IPS DF 4.7 (cell line): Measurements from ENCODE around the gene PSMA2.
"Not testable (repeated sequence)": the region's sequence is repeated elsewhere in the genome, so short reads cannot be mapped to it uniquely, and the experiment has no call there.

ENCODE experiments used
- DNase-seq: peaks from one replicate; pipeline ENCODE4 v3.0.0-alpha.2; 2013; ENCODE audit warnings: low spot score; ENCODE audit errors: extremely low read depth

The PSMA2 gene

DNA sequence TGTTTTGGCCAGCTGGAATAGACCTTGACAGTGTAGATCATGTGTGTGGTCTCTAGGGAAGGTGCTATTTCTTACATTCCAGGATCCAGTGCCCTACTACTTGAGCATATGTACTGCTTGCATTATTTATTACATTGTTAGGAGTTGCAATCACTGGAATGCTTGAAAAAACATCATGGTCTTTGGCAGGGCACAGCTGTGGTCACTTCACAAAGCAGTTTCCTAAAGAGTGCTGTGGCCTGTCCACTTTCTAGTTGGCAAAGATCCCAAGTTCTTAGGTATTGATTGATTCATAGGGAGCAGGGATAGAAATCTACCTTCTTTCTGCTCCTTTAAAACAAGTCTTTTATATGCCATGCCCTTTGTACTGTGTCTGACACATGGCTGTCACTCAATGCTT is 24.7 kb downstream of the PSMA2 start:
- no peak for DNase-seq

DNA sequence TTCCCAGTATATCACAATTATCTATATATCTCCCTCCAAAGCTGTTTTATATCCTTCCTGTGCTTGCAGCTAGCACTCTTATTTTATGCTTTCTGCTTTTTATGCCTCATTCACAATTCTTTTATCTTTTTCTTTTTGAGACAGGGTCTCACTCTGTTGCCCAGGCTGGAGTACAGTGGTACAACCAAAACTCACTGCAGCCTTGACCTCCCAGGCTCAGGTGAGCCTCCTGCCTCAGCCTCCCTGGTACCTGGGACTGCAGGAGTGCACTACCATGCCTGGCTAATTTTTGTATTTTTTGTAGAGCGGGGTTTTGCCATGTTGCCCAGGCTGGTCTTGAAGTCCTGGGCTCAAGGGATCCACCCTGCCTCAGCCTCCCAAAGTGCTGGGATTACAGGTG is 25.8 kb downstream of the PSMA2 start:
- DNase-seq, result no peak

DNA sequence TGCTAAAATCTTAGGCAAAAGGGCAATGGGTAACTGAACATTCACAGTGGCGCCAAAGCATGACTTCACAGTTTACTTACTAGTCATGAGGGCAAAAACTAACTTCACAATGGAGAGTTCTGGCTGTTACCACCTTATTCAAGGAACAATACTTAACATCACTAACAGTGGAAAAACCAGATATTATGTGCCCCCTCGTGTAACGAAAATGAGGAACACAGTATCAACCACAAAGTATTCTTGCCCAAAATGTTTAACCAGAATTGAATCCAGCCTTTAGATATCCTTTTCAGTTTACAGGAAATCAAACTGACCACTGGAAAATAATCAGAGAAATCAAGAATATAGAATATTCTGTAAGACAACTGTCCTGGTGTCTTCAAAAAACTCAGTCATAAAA is 29.6 kb downstream of the PSMA2 start:
- DNase-seq, result no peak

DNA sequence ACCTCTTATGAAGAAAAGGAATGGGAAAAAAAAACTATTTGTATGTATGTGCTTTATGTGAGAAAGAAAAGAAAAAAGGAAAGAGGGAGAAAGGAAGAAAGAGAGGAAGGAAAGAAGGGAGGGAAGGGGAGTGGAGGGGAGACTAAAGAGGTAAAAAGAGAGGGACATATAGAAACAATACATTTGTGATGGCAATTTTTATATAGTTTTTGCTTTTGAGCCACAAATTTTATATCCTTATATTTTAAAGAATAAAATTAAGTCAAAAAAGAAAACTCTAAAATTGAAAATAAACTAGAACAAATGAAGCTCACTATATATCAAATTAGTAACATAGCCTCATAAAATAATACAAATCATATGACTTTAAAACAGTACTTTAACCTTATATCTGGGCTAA is 31.1 kb downstream of the PSMA2 start:
- DNase-seq, result no peak

DNA sequence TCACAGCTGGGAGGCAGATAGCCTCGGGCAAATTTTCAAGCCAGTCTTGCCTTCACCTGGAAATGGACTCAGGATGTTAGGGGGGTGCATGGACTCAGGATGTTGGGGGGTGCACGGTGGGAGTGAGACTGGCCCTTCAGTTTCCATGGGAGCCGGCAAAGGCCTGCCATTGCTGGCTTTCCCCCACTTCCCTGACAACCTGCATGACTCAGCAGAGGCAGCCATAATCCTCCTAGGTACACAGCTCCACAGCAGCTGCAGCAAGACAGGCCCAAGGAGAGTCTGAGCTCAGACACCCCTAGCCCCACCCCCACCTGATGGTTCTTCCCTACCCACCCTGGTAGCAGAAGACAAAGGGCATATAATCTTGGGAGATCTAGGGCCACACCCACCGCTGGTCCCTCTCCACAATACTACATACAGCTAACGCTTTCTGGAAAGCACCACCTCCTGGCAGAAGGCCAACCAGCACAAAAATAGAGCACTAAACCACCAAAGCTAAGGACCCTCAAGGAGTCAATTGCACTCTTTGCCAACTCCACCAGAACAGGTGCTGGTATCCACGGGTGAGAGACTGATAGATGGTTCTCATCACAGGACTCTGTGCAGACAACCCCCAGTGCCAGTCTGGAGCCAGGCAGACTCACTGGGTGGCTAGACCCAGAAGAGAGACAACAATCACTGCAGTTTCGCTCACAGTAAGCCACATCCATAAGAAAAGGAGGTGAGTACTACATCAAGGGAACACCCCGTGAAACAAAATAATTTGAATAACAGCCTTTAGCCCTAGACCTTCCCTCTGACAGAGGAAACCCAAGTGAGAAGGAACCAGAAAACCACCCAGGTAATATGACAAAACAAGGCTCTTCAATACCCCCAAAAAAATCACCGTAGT is 38.4 kb downstream of the PSMA2 start:
- no peak for DNase-seq

DNA sequence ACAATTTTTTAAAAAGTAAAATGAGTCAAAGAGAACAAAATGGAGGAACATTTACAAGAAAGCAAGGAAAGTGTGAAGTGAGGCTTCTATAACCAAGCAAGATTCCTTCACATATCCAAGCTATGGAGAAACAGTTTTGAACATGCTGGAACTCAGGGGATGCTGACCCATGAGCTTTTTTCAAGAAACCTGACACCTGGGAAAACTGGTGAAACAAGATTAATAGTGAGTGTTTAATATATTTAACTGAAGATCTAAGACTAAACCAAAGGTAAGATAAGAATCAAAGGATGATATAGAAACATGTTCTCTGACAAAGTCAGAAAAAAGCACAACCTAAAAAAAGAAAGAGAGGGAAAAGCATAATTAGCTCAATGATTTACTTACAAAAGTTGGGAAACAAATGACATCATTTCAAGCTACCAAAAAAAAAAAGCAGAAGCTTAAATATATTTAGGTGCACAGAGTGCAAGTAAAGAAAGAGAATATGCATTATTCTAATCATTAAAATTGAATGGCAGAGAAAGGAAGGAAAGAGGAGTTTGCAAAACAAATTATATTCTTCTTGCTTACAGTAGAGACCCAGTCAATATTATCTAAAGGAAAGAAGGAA is 45.0 kb downstream of the PSMA2 start:
- DNase-seq, result no peak

DNA sequence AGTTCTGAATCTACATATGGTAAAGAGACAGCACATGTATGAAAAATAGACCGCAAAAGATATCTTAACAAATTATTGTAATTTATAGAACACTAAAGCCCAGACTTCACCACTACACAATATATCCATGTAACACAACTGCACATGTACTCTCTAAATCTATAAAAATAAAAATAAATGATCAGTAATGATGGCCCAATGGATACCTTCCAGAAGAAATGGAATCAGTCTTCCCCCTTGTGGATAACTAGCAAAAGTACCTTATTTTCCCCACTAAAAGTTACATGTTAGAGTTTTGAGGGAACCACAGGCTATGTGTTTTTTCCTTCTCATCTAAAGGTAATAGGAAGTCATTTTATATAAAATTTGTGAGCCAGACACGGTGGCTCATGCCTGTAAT is 45.8 kb downstream of the PSMA2 start:
- no peak for DNase-seq

DNA sequence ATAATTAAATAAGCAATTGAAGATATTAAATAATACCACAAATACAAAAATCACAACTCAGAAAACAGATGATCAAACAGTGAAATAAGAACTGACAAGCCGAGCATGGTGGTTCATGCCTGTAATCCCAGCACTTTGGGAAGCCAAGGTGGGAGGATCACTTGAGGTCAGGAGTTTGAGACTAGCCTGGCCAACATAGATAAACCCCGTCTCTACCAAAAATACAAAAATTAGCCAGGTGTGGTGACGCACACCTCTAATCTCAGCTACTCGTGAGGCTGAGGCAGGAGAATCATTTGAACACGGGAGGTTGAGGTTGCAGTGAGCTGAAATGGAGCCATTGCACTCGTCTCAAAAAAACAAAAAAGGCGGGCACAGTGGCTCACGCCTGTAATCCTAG is 46.8 kb downstream of the PSMA2 start:
- DNase-seq, result not testable (repeated sequence)

DNA sequence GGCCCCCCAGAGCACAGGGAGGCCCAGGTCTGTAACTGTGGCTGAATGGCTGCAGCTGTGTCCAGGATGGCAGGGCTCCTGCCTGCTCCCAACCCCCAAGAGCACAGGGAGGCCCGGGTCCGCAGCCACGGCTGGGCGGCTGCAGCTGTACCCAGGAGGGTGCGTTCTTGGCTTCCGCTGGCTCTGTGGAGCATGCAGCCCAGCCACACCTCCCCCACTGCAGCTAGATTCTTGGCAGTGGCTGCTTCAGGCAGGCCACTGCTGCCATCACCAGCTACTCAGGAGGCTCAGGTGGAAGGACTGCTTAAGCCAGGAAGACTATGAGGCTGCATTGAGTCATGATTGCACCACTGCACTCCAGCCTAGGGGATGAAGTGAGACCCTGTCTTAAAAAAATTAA is 48.0 kb downstream of the PSMA2 start:
- no peak for DNase-seq

DNA sequence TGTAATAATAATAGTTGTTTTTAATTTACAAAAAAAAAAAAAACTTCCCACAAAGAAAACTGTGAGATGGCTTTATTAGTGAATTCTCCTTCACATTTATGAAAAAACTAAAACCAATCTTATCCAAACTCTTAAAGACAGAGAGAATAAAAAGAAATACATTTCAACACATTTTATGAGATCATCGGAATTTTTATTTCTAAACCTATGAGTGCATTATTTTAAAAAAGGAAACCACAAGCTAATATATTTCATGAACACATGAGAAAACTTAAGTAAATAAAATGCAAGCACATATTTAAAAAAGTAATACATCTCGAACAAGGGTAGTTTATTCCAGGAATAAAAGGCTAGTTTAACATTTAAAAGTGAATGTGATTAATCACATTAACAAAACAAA is 51.6 kb downstream of the PSMA2 start:
- DNase-seq, result no peak

DNA sequence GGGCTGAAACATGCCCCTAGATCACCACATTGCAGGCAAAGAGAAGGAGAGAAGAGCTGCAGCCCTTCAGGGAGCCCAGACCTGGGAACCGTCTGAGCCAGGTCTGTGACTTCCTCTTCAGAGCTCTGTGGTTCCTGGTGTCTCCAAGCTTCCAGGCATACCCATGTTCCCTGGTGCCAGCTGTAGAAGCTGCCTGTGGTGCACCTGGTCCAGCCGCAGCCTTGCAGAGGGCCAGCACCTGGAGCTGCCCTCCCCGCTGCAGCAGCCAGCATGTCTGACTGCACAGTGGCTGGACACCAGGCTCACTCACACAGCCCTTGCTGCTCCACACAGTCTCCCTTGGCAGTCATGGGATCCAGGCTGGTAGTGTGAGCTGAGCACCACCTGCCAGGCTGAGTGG is 53.7 kb downstream of the PSMA2 start:
- DNase-seq, result no peak

DNA sequence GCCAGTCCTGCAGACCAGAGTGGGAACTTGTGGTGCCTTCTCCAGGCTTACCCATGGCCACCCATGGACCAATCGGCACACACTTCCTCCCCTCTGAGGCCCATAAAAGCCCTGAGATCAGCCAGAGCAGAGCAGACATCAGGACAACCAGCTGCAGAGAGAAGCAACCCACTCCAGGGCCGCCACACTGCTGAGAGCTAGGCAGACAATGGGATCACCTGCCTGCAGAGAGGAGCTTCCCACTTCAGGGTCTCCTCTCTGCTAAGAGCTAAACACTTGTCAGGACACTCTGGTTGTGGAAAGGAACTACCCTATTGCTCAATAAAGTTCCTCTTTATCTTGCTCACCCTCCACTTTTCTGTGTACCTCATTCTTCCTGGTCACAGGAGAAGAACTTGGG is 54.1 kb downstream of the PSMA2 start:
- DNase-seq, result no peak

DNA sequence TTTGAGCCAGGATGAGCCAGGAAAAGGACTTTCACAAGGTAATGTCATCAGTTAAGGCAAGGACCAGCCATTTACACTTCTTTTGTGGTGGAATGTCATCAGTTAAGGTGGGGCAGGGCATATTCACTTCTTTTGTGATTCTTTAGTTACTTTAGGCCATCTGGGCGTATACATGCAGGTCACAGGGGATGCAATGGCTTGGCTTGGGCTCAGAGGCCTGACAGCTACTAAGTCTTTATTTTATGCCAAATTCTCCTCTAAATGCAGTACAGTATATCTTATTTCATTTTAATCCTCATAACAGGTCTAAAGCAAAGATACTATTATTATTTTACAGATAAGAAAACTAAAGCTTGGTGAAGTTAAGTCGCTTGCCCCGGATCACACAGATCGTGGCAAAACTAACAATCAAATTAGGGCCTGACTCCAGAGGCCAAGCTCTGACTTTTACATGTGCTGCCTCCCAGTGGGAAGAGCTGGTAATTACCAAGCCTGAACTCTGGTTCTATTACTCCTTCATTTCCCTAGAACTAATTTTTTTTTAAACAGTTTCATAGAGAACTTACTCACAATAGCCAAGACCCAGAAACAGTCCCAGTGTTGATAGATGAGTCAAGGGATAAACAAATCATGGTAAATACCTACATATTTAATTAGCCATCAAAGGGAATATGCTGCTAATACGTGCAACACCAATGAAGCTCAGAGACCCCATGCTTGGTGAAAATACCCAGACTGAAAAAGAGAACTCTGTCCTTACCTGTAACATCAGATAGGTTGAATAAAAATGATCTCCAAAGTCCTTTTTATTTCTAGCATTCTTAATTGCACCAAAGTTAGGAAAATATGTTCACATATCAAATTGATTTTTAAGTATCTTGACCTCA is 55.5 kb downstream of the PSMA2 start:
- DNase-seq, result no peak

DNA sequence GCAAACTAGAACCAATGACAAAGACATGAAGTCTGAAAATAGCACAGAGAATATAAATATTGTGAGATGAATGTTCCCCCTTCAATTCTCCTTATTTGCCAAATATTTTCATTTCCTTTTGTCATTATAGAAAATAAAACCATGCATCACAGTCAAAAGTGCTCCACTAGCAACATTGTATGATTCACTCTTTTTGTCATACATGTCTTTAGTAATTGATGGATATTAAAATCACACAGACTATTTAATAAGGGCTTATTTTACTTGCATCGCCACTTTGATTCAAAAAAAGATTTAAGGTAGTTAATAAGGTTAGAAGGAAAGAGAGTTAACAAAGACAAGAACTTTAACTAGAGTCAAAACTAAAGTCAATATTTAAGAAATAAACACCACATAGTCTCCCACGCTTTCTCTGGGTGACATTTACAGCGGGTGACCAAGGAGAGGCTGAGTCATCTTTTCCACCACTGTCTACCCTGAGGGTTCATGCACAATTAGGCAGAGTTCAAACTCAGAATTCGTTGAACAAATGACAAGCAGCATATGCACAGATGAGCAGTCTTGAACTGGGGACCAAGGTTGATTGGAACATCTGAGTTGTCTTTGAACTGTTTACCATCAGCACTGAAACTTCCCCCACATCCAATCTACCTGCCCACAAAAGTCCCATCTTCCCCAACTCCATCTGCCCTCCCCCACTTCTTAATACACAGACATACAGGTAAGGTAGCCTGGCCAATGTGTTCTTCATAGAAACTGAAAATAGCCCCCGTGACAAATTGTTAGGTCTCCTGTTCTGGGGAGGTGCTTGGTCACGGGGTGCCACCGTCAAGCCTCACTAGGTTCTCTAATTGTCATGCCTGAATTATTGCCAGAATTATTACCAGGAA is 62.6 kb downstream of the PSMA2 start:
- DNase-seq, result no peak

DNA sequence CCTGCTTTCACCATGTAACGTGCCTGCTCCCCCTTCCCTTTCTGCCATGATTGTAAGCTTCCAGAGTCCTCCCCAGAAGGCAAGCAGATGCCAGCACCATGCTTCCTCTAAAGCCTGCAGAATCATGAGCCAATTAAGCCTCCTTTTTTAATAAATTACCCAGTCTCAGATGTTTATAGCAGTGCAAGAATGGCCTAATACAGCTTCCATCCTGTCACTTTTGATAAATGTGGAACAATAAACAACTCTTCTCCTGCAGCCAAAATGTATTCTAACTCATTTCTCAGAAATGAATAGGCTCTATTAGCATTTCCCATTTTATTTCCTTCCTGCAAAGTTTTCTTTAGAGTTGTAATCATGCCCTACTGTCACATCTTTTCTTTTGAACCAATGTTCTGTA is 63.5 kb downstream of the PSMA2 start:
- no peak for DNase-seq
